NCI-H1930 (cell line): Measurements from ENCODE around the gene ZNF300.
A peak's percentile ranks its signal among the peaks of the same experiment; 100 is the strongest.
"Not testable (repeated sequence)": the region's sequence is repeated elsewhere in the genome, so short reads cannot be mapped to it uniquely, and the experiment has no call there.

Source experiments
- DNase-seq, 2 experiments: peaks; one replicate each; lab custom pipeline; 2025; lab: John Stamatoyannopoulos, UW

Gene ZNF300

GRCh38 chr5:150904479-150905311 is at the start of gene ZNF300:
TSS of gene ZNF300 (minus strand) at chr5:150904980. CDS start at chr5:150903155, 1,825 bp downstream.
- peak; percentile 76 to 80 for DNase-seq

DNA sequence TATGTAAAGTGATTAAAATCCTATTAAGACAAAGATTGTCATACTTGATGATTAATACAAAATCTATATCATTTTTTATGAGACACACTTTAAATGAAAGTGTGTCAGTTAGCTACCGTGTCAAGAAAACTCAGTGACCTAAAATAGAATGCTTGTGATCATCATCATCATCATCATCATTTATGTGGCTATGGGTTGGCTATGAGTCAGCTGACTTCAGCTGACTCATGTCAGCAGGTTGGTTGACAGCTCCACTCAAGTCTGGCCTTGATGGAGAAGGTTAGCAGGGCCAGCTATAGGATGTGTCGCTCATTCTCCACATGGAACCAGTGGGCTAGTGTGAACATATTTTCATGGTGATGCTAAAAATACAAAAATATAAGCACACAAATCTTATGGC is 43.8 kb upstream of the ZNF300 start:
- DNase-seq, result no peak

GRCh38 chr5:150946351-150946905 is 41.6 kb upstream of the ZNF300 start:
- DNase-seq, result peak in 1 of 2 experiments; percentile 5

DNA sequence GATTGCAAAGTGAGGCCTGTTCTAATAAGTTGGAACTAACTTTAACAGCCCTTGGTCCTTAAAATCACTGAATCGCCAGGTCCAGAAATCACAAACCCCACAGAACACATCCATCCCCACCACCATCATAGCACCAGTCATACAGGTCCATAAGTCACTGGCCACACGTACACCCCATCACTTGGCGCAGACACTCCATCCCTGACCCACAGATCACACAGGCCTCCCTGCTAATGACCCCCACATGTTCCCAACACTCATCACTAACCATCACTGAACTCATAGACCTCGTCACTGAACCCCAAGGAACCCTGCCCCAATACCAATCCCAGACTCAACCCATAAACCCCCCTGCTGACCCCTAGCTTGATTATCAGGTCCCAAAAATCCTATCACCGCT is 41.2 kb upstream of the ZNF300 start:
- DNase-seq, result no peak

GRCh38 chr5:150945486-150945885 is 40.7 kb upstream of the ZNF300 start:
- no peak for DNase-seq

GRCh38 chr5:150931368-150931965 is 26.7 kb upstream of the ZNF300 start:
- DNase-seq, result no peak

DNA sequence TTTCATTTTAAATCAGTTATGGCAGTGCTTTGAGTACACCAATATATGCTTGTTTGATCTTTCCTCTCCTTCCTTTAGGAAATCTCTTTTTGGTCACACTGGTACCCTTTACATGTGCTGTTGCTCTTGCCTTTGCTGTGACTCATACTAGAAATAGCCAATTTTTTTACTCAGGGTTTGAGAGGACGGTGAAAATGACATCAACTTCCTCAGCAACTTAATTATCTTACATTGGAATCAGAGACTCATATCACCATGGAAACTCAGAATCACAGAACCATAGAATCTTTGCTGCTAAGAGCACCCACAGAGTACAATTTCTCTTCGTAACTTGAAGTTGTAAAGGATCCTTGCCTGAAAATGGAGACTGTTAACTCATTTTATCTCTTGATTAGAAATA is 13.8 kb upstream of the ZNF300 start:
- no peak for DNase-seq

GRCh38 chr5:150912312-150912814 is 7.6 kb upstream of the ZNF300 start:
- DNase-seq, result no peak

DNA sequence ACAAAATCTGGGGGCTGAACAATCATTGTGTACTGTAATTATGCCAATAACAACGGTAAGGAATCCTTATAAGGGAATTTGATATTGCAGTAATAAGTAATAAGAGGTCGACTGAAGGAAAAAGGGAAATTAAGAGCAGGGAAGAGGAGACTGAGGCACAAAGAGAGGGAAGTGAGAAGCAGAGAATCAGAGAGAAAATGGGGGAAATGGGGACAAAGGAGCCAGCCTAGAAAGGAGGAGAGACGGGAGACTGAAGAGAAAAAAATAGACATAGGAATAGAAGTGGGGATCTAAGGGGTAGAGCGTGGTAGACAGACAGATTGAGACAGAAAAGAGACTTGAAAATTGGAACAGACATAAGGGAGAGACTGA is 518 bp upstream of the ZNF300 start:
- DNase-seq, result no peak

GRCh38 chr5:150901446-150901845 is 3.3 kb downstream of the ZNF300 start:
- DNase-seq, result no peak

DNA sequence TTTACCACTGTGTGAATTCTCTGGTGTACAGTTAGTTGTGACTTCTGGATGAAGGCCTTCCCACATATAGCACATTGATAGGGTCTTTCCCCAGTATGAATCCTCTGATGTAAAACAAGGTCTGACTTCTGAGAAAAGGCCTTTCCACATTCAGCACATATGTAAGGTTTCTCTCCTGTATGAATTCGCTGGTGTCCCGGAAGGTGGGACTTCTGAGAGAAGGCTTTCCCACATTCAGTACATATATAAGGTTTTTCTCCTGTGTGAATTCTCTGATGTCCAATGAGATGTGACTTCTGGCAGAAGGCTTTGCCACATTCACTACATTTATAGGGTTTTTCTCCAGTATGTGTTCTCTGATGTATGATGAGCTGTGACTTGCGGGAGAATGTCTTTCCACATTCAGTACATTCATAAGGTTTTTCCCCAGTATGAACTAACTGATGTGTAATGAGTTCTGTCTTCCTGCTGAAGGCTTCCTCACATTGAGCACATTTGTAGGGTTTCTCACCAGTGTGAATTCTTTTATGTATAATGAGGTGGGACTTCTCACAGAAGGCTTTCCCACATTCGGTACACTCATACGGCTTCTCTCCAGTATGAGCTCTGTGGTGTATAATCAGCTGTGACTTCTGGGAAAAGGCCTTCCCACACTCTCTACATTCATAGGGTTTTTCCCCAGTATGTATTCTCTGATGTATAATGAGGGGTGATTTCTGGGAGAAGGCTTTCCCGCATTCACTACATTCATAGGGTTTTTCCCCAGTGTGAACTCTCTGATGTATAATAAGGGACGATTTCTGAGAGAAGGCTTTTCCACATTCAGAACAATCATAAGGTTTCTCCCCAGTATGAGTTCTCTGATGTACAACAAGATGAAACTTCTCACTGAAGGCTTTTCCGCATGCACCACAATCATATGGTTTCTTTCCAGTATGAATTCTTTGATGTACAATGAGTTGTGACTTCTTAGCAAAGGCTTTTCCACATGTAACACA is 9.1 kb downstream of the ZNF300 start:
- no peak for DNase-seq

DNA sequence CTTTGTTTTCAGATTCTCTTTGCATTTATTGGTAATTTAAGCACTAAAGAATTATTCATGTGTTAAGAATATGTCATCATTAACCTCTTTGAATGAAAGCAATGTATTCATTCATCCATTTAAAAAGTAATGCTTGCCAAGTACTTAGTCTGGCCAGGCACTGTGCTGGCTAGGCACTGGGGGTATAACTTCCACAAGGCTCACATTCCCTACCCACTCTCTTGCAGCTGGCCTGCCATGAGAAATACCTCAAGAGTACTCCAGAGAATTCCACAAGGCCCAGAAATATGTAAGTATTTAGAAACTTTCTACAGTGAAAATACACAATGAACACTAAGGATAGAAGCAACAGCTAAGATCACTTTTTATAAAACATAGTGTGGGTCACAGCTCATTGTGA is 25.4 kb downstream of the ZNF300 start:
- no peak for DNase-seq

- no peak for DNase-seq
Observed at GRCh38 chr5:150862070-150862469, 42.7 kb downstream of the ZNF300 start.

DNA sequence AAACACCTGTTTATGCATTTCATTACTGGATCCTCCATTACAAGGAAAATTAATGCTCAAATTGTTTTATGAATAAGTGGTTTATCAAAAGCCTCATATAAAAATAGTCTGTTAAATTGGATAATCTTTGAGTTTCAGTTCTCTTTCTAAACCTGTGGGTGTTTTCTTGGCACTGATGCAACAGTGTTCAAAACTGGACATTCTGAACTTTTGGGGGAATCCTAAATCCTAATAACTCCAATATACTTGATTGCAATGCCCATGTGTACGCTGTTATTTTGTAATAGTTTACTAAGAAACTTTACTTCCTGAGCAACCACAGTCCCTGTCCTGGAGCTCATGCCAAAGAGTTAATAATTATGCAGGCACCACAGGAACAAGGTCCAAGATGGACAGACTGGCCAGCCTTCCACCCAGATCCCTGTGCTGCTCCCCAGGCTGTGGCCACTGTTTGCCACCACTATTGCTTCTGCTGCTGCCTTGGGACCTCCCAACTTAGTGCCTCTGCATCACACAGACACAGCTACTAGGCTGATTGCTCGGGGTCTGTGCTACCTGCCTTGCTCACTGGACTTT is 44.4 kb downstream of the ZNF300 start:
- no peak for DNase-seq

DNA sequence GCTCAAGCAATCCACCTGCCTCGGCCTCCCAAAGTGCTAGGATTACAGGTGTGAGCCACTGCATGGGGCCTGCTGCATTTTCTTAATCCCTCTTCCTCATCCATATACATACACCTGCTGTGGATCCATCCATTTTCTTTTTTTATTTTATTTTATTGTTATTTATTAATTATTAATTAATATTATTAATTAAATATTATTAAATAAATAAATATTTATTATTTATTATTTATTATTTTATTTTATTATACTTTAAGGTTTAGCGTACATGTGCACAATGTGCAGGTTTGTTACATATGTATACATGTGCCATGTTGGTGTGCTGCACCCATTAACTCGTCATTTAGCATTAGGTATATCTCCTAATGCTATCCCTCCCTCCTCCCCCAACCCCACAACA is 48.1 kb downstream of the ZNF300 start:
- DNase-seq, result not testable (repeated sequence)

DNA sequence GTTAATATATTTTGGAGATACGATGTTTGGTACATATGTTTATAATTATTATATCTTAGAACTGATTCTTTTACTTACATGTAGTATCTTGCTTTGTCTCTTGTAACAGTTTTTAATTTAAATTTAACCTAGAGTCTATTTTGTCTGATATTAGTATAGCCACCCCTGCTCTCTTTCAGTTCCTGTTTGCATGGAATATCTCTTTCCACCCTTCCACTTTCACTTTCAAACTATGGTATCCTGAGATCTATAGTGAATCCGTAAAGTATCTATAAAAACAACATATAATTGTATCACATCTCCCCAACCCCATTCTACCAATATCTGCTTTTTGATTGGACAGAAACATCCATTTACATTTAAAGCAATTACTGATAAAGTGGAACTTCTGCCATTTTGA is 51.2 kb downstream of the ZNF300 start:
- DNase-seq, result no peak

- DNase-seq, result no peak
Observed at GRCh38 chr5:150851039-150851438, 53.7 kb downstream of the ZNF300 start.

DNA sequence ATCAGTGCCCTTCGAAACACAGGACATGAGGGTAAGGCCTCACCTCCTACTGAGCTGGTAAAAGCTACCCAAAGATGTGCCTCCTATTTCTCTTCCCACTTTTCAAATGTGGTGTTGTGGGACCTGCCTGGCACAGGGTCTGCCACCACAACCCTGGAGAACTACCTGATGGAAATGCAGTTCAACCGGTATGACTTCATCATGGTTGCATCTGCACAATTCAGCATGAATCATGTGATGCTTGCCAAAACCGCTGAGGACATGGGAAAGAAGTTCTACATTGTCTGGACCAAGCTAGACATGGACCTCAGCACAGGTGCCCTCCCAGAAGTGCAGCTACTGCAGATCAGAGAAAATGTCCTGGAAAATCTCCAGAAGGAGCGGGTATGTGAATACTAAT is 56.5 kb downstream of the ZNF300 start:
- no peak for DNase-seq

GRCh38 chr5:150847334-150847695 is 57.5 kb downstream of the ZNF300 start:
- DNase-seq, result no peak

GRCh38 chr5:150846654-150847333 is 58.0 kb downstream of the ZNF300 start:
- peak; percentile 30 to 46 for DNase-seq

DNA sequence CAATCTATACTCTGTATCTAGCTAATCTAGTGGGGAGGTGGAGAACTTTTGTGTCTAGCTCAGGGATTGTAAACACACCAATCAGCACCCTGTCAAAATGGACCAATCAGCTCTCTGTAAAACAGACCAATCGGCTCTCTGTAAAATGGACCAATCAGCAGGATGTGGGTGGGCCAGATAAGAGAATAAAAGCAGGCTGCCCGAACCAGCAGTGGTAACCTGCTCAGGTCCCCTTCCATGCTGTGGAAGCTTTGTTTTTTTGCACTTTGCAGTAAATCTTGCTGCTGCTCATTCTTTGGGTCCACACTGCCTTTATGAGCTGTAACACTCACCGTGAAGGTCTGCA is 58.5 kb downstream of the ZNF300 start, which contains the start of gene IRGM:
Gene IRGM (plus strand): TSS at position 214 of the 346 bp plus-strand sequence. CDS start 1,603 bp downstream, outside the sequence.
- DNase-seq, result not testable (repeated sequence)
